GM21515 (cell line): ENCODE results near the gene SASH1.
A peak's percentile ranks its signal among the peaks of the same experiment; 100 is the strongest.

Experiments
- ATAC-seq: cut with Tn5 transposase; IDR thresholded peaks from one replicate; pipeline ENCODE4 v1.9.1; 2021; ENCODE audit not compliant: unreplicated experiment

Gene SASH1

DNA sequence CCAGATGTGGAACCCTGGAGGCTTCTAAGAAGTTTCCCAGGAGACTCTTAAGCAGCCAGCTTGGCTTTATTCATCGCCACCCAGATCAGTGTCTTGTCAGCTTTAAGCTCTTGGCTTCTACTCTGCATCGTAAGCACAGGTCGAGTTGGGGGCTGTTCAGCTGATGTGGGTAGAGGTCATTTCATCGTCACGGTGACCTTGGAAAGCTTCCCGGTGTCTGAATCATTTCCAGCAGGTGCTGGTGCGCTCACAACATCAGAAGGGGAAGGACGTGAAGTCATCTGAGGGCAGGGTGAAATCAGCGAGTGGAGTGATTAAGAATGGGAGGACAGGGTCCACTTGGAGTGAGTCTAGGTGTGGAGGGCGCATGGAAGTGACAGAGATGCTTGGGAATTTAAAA is 112.6 kb downstream of the SASH1 start:
- no peak for ATAC-seq

DNA sequence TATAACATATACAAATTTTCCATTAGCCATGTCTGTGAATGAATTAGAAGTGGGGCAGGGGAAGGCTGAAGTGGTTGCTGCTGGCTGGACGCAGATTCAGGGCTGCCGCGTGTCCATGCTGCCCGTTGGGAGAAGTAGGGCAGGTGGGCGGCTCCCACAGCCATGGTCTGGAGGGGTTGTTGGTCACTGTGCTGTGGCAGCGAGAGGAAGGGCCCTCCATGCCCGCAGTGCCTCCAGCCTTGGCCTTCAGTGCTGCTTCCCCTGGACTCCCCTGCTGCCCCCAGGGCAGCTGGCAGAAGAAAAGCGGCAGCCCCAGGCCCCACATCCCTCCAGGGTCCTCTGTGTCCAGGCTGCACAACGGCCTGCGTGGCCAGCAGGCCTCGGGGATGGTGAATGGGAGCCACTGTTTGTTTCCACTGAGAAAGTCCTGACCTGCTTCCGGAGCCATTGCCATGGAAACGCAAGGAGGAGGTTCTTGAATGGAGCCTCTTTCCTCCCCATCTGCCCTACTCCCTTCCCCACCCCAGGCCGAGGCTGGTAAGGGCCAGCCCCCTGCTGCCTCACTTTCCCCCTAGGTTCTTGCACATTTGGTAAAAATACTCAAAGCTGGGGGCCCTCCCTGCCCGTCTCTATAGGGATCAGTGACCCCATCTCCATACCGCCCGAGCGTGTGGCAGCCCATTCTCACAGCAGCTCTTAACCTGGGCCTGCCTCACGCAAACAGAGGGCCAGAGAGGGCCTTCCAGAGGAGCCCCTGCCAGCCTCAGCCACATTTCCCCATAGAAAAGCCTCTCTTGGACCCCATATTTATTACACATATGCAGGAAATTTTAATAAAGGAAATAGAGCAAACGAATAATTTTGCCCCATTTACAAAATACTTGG is 113.3 kb downstream of the SASH1 start:
- ATAC-seq = no peak

DNA sequence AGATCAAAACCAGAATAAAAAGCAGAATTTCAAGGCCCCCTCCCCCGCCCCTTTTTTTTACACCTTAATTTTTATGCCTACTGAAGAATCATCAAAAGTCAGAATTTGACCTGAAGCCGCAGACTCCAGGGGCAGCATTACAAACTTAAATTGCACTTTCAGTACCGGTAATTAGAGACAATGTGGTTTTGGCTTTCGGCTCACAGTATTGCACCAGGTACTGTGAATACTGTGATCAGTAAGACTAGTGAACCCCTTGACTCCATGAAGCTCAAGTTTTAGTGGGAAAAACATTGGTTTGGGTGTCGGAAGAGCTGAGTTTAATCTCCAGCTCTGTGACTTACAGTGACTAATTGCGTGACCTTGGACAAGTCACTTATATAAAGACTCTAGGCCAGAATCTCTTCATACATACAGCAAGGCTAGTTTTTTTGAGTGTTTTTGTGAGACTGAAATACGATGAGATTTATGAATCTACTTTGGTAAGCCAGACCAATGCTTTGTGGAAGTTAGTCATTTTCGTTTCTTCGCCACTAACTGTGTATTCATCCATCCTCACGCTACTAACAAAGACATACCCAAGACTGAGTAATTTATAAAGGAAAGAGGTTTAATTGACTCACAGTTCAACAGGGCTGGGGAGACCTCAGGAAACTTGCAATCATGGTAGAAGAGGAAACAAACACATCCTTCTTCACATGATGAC is 114.7 kb downstream of the SASH1 start:
- no peak for ATAC-seq

DNA sequence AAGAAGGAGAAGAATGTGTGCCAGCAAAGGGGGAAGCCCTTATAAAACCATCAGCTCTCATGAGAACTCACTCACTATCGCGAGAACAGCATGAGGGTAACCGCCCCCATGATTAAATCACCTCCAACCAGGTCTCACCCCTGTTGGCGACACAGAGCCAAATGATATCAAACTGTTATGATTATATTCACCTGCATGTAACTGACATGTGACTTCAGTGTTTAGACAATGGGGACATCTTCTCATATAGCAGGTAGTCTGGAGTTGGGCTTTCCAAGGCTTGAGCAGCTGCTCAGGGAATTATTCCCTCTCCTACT is 115.2 kb downstream of the SASH1 start:
- no peak for ATAC-seq

DNA sequence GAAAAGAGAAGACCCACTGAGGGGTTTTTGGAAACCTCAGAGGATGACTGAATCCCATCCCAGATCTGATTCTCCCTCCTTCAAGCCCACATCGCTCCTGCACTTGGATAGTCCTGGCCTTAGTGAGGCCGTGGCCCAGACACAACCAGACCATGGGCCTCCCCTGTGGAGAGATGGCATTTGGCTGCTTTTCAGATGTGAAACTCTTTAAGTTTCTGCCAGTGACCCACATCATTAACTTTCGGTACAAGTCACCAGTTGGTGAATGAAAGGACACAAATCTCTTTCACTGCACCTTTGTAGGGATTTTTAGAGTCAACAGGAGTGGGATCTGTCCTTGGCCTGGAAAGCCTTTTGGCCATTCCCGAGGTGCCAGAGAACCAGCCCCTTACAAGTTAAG is 116.6 kb downstream of the SASH1 start:
- ATAC-seq = no peak

DNA sequence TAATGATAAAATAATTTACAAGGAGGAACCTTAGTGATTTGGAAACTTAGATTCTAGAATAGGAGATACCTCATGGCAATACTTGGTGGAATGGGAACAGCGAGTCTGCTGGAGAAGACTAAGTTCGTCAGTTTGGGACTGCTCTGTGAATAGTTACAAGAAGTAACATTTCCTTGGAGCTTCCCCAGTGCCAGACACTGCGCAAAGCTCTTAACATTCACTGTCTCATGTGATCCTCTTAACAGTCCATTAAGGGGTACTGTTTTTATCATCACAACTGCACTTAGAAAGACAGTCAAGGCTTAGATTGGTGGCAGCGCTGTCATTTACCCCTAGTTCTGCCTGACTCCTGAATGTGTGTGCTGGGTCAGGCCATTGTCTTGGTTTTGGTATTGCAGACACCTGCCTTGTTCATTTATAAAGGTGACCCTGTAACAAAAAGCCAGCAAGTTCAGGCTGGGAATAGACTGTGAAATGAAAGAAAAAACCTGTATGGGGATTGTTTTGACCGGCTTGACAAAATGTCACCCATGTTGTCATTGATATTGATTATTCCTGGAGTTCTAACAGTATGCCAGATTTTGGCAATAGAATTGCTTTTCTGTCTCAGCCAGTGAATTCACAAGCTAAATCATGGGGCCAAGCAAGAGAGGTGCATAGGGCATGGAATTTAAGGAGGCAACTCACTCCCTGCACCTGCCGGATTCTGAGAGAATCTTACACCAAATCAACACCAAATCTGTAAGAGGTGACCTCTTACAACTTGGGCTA is 118.4 kb downstream of the SASH1 start:
- ATAC-seq = no peak

DNA sequence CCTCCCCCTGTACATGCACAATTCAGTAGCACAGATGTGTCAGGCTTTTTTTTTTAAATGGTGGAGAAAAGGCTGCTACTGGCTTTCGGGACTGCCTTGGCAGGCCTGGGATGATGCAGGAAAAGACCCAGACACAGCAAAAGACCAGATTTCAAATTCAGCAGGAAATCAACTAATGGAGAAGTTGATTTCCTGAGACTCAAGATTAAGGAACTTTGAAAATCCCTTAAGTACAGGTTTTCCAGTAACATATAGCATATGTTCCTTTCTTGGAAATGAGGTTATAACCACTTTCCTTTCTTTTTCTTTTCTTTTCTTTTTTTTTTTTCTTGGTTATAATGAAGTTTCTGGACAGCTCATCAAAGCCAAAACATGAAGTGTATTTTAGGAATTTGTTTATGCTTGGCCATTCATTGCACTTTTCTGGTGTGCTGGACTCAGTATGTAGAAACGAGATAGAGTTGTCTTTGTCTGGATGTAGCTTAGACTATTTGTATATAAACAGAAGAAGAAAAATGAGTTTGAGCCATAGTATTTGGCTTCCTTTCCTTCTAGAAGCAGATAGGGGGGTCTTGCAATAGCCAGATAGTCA is 119.4 kb downstream of the SASH1 start:
- no peak for ATAC-seq

DNA sequence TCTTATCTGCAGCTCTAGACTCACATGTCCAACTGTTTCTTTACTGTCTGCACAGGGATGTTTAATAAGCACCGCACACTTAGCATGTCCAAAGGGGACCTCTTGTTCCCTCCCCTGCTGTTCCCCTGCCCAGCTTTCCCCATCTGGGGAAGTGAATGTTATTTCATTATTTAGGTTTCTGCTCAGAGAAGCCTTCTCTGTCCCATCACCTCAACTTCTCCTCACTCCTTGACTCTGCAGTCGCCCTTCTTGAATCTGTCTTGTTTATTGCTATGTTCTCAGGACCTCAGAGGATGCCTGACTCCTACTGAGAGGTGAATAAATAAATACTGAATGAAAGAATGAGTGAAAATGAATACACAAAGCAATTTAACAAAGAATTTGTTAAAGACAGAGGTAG is 121.0 kb downstream of the SASH1 start:
- ATAC-seq = no peak

DNA sequence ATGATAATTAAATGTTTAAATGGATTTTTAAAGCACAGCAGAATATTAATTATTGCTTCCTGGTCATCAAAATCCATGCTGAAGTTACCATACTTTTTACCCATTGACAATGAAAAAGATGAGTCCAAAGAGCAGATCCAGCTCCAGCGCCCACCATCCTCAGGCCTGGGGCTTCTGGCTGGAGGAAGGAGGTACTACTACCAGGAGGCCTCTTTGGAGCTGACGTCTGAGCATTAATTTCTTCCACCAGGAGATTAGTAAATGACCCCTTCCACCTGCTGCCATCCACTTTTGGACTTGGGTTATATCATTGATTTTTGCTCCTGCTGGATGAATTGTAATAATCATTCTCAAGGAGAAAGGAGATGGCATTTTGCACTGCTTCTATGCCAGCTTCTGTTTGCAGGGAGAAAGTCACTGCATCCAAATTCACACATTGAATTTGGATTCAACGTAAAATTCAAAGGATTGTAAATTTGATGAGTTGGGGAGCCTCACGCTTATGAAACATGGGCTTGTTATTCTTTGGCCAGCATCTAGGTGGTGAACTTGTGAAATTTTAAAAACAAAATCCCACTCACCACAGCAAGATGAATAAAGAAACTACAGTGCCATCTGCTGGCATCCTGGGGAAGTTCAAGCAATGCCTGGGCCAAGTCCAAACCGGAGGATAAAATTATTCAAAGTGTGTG is 121.8 kb downstream of the SASH1 start:
- peak; percentile 73 for ATAC-seq

DNA sequence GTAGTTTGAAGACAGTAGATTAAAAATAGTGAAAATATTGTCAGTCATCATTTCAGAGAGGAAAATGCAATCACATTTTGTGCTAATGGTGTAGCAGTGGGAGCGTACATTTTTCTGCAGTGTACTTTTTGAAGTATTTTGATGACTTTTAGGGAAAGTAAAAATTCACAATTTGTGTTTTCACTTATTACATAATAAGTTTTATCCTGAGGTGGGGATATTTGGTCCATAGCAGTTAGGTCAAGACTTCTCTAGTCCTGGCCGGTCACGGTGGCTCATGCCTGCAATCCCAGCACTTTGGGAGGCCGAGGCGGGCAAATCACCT is 122.3 kb downstream of the SASH1 start:
- no peak for ATAC-seq

DNA sequence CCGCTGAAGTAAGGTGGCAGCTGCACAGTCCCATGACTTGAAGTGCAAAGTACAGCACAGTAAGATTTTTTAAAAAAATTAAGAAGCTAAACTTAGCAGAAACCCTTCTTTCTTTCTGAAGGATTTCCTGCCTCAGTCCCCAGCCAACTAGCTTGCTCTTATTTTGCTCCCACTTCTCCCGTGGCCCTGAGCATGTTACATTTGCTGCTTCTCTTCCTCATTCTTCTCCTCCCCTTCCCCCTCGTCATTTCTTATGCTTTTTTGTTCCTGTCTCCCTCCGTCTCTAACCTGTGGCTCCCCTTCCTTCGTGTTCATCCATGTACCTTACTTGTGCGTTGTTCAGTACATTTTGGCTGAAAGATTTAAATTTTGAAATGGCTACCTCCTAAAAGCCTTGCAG is 123.0 kb downstream of the SASH1 start:
- no peak for ATAC-seq

DNA sequence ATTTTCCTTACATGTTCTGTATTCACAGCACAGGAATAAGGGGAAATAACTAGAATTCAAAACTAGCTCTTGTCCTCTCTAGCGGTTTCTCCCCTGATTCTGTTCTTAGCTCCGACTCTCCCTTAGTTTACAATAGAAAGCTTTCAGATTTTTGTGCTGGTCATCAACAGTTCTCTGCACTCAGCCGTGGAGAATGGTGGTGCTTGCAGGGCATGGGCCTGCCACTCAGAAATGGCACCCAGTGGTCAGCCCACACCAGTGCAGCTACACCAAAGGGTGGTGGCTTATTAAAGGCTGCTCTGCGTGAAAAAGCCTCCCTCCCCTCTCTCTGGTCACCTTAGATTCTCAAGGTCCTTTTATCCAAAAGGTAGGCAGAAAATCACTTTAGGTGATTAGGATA is 123.5 kb downstream of the SASH1 start:
- ATAC-seq = no peak

DNA sequence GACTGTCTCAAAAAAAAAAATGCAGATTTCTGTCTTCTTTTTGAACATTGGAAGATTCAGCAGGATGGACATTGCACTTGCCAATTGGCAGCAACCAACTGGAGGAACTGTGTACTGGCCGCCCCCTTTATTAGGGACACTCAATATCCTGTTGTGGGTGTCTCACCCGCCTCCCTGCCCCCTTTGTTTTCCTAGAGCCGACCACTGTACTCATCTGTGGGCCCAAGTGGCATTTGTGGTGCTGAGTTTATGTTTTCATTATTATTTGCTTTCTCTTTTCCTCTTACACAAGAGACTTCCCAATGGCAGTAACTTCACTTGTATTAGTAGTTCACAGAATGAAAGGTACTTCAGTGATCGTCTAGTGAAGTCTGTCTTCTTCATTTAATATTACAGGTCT is 125.3 kb downstream of the SASH1 start:
- no peak for ATAC-seq

DNA sequence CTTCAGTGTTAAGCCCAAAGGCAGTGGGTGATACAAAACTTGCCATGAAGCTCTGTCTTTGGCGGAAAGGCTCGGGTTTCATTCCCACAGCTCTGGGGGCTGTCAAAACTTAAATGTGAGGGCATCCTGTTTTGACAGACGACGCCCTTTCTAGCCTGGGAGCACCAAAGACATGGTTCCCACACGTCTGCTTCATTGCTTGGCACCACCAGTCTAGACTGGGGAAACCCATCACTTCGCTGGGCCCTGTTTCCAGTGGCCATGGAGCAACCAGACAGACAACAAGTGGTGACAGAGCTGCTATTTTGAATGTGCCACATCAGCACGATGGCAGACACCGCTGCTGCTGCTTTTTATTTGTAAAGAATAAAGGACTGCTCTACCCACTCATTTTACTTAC is 127.5 kb downstream of the SASH1 start:
- ATAC-seq = no peak

DNA sequence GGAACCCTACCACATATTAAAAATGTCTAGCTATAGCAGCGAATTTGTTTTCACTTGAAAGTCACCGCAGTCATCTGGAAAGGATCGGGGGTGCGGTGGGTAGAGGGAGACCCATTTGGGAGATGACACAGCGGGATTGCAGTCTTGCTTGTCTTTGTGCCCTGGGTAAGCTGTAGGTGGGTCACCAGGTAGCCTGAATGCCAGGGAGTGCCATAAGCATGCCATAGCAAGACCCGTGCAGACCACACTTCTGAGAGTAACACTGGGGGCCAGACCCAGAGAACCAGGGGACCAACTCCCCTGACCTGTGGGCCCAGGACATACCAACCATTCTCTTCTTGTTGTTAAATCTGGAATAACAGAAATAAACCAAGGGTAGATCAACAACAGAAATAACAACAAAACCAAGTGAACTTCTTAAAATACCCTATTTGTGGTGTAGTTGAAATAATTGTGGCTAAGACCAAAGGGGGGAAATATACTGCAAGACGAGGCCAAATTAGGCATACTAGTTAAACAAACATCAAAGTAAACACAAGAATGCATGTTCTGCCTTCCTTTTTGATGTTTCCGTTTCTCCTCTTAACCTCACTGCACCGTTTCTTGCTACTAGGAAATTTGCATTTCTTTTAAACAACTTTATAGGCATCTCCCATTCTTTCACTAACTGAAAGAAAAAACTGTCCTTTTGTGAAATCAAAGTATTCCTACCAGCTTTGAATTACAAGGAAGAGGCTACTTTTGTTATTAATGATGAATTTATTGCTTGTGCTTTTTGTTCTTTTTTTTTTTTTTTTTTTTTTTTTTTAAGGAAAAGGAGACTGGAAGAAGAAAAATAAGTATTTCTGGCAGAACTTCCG is 128.2 kb downstream of the SASH1 start:
- ATAC-seq = no peak

DNA sequence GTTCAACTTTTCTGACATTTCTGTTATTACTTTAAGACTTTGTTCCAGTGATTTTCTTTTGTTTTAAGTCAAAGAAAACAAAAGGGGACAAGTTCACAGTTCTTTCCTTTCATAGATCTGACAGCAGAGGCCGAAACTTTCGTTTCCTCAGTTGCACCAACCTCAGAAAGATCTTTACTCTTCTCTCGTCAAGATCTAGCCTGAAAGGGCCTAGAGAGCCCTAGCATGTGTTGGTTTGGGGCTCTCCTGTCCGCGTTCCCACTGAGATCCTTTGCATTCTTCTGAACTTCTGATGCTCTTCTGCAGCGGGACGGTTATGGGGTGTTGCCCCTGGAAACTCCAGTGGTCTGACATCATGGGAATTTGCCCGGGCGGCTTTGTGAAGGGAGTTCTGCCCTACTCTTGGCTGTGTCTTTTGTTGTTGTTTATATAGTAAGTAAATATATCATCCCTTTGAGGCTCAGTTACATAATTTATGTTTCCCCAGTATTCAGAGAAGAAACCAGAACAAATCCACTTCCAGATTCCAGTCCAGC is 129.1 kb downstream of the SASH1 start:
- ATAC-seq = no peak

DNA sequence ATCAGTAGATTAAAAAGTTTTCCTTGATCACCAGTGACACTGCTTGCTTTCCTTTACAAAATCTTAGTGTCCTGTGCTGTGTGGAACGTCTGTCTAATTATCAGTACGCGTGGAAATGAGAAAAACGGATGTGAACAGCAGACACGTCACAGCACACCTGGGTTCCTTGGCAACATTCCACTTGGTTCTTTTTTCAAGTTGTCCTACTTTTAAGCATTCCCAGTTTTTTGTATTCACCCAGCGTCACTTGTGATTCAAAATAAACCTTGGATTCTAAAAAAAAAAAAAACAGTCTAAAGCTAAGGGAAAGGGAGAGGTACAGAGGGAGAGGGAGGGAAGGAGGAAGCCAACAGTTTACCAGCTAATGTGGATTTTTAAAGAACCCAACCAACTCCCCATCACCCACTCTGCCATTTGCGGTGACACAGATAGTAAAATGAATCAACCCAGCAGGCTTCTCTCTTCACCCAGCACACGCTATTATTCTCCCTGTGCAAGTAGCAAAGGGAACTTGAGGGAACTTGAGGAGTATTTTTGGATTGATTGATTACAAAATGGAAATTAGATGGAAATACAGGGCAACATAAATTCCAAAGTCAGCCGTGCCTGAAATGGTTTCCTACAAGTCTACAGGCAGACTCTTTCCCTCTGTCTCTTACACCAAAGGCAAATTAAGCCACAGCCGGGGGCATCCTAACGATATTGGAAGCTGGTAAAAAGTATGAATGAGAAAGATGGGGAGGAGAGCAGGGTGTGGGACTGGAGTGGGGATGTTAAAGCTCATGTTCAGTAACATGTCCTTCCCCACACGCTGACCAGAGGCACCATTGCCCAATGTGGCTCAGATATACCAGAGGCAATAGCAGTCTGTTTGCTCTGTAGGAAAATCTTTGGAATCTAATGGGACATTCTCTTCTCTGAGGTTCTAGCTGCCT is 129.8 kb downstream of the SASH1 start:
- ATAC-seq = no peak

DNA sequence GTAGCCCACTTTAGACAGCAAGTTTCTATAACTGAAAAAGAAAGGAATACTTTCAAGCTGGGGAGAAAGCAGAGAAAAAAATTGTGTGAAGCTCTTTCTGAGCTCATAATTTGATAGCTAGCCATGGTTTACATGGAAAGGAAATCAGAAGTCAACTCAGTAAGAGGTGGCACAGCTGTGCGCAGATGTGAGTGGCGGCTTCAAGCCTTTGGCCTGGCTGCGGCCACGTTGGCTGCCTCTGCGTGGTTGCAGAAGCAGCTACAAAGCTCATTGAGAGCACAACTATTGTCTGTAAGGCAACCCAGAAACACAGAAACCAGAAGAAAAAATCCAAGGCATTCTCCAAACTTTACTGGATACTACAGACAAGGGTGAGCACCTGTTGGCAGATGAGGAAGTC is 136.9 kb downstream of the SASH1 start:
- ATAC-seq = no peak

DNA sequence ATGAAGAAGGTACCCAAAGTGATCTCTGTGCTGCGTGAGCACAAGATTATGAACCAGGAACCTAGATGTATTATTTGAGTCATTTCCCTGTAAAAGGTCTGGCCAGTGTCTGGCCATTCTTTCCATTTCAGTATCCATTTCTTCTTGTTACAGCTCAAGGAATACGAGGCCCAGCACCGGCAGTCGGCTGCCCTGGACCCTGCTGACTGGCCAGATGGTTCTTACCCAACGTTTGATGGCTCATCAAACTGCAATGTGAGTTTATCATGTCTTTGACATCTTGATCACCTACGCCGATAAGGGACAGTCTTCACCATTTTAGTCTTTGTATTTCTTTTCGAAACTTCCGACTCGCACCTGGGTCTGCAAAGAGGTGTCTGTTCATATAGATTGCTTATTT is 144.8 kb downstream of the SASH1 start:
- ATAC-seq = no peak
